Lung (tissue), 12 donors: ENCODE data around the gene SHB. TPM values are rescaled to one million over a fixed set of nuclear protein-coding genes. Genes with fewer than 3 reads are reported as not detected.

Experiments used
- ATAC-seq: fragments of 200-7000 bp; cut with Tn5 transposase; one replicate; pipeline ENCODE4 v1.9.1; 2020; ENCODE audit warnings: moderate number of reproducible peaks; ENCODE audit not compliant: insufficient read depth, low FRiP score
- DNase-seq, 3 donors: peaks; one replicate each; pipeline ENCODE4 v3.0.0-alpha.2; 2013 to 2017
- H3K27ac ChIP-seq, 2 donors: one replicate each; pipeline ENCODE4 v1.5.1; 2013; ENCODE audit warnings: mild to moderate bottlenecking in 2 of 2, moderate library complexity in 2 of 2, control low read depth in 1 of 2, inconsistent platforms in 1 of 2, low read depth in 1 of 2, low read length in 1 of 2
- H3K27me3 ChIP-seq, 3 donors: one replicate each; pipeline ENCODE4 v1.5.1; 2013; ENCODE audit warnings: low read length in 2 of 3; ENCODE audit not compliant: control insufficient read depth in 3 of 3, insufficient read depth in 3 of 3
- H3K36me3 ChIP-seq, 4 donors: one replicate each; pipeline ENCODE4 v1.5.1; 2013; ENCODE audit warnings: low read length in 4 of 4, mild to moderate bottlenecking in 1 of 4, moderate library complexity in 1 of 4; ENCODE audit not compliant: control insufficient read depth in 4 of 4, insufficient read depth in 4 of 4
- H3K4me1 ChIP-seq, 5 donors: one replicate each; pipeline ENCODE4 v1.5.1; 2013; ENCODE audit warnings: low read length in 5 of 5, mild to moderate bottlenecking in 2 of 5, moderate library complexity in 1 of 5; ENCODE audit not compliant: control insufficient read depth in 5 of 5, insufficient read depth in 5 of 5
- H3K4me3 ChIP-seq: one replicate; pipeline ENCODE4 v1.5.1; 2013; ENCODE audit warnings: mild to moderate bottlenecking, control low read depth, moderate library complexity
- H3K9ac ChIP-seq, 2 donors: one replicate each; pipeline ENCODE4 v1.5.1; 2013; ENCODE audit warnings: low read length in 2 of 2, control low read depth in 1 of 2; ENCODE audit not compliant: insufficient read depth in 1 of 2
- H3K9me3 ChIP-seq, 4 donors: one replicate each; pipeline ENCODE4 v1.5.1; 2013; ENCODE audit warnings: low read length in 3 of 4, mild to moderate bottlenecking in 1 of 4, moderate library complexity in 1 of 4; ENCODE audit not compliant: control insufficient read depth in 4 of 4, insufficient read depth in 3 of 4
- CTCF ChIP-seq: IDR thresholded peaks from 2 replicates; pipeline ENCODE4 v1.5.1; 2012; ENCODE audit warnings: mild to moderate bottlenecking; ENCODE audit errors: control extremely low read depth, extremely low read depth
- WGBS, 2 donors: extraction: QIAGEN DNeasy Blood & Tissue Kit; methylation state at CpG; one replicate each; pipeline ENCODE4 v1.1.7; 2013; 5-methylcytosine and 5-hydroxymethylcytosine counted together
- polyA plus RNA-seq, 2 donors: library from polyadenylated mRNA; stranded (reverse); fragments of 200-250 nt; gene quantifications; one replicate each; pipeline ENCODE4 v1.2.1, GENCODE V29; 2013
- total RNA-seq, 2 donors: library from RNA; depleted of rRNA in 1 of 2; stranded (reverse); fragments of >200 nt in 1 of 2; gene quantifications; one replicate each; pipeline ENCODE4 v1.2.1, GENCODE V29; 2014 to 2021
- donor health status: control.
- donor health status: control.
- donor health status: Bipolar disorder and iron deficiency.
- donor health status: healthy.
- donor health status: DM: yes; HTN: yes; CAD: no.

The SHB gene
- total and polyA plus RNA-seq, 4 donors: 10.8 to 32.3 (median 14.4) TPM

- TF ChIP-seq CTCF: no peak
- DNase-seq (no peak), ATAC-seq (no peak)
- 76 to 85% methylated on average over 12 of the region's 12 CpGs for WGBS, 2 donors
- no peak overlapping the region for H3K9ac ChIP-seq
- H3K4me1 ChIP-seq: peaks cover 0 to 40% (median 31%) of the 10 kb centered on the region in 5 donors
- no peaks in the 10 kb centered on the region for H3K36me3 ChIP-seq
- H3K9me3 ChIP-seq: no peaks in the 10 kb centered on the region
- no peak overlapping the region for H3K4me3 ChIP-seq
- H3K27ac ChIP-seq: no peak overlapping the region
- H3K27me3 ChIP-seq: no peaks in the 10 kb centered on the region
These were observed 32.5 kb downstream of the SHB start for GRCh38 chr9:38036359-38037084.

DNA sequence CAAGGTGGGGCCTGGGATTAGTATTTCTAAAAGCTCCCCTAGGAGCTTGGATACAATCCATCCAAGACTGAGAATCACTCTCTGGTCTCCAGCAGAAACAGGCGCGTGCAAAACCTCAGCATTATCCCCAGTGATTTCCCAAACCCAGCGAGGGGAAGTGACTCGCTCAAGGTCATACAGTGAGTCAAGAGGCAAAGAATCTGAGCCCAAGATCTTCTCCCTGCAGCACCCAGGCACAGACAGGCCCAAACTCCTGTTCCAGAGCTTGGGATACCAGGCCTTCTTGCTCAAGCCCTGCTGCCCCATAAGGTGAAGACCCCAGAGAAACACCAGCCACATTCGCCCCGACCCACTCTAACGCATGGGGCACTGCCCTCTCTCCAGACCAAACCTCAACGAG, 33.2 kb downstream of the SHB start:
- Histone ChIP-seq H3K9ac (no peak overlapping the region), H3K4me3 (no peak overlapping the region), H3K9me3 (no peaks in the 10 kb centered on the region), H3K4me1 (peaks cover 0 to 40% (median 31%) of the 10 kb centered on the region in 5 donors), H3K27ac (no peak overlapping the region), H3K27me3 (no peaks in the 10 kb centered on the region), H3K36me3 (no peaks in the 10 kb centered on the region)
- DNase-seq (no peak), ATAC-seq (no peak)
- TF ChIP-seq CTCF: no peak
- WGBS, 2 donors: 71 to 78% methylated on average over 8 of the region's 8 CpGs

GRCh38 chr9:38033941-38034340, 35.1 kb downstream of the SHB start:
- DNase-seq (no peak), ATAC-seq (no peak)
- Histone ChIP-seq H3K9me3 (no peaks in the 10 kb centered on the region), H3K27me3 (no peaks in the 10 kb centered on the region), H3K36me3 (no peaks in the 10 kb centered on the region), H3K4me1 (peaks cover 0 to 32% (median 20%) of the 10 kb centered on the region in 5 donors), H3K4me3 (no peak overlapping the region), H3K27ac (peak overlapping the region in 1 of 2 donors; percentile 29), H3K9ac (no peak overlapping the region)
- TF ChIP-seq CTCF: no peak
- WGBS, 2 donors: 92 to 97% methylated on average over 8 of the region's 8 CpGs
